SKM-1 (cell line): ENCODE results near the gene ZFP28.
A peak's percentile ranks its signal among the peaks of the same experiment; 100 is the strongest.

Experiments
- DNase-seq: peaks from one replicate; lab custom pipeline; 2025; ENCODE audit not compliant: unreplicated experiment; lab: John Stamatoyannopoulos, UW

Gene ZFP28

GRCh38 chr19:56538761-56539263 lies at the start of gene ZFP28:
Gene ZFP28, plus strand, starts transcription at chr19:56538948. Its CDS starts 71 bp downstream, at chr19:56539019.
- DNase-seq, result no peak

DNA sequence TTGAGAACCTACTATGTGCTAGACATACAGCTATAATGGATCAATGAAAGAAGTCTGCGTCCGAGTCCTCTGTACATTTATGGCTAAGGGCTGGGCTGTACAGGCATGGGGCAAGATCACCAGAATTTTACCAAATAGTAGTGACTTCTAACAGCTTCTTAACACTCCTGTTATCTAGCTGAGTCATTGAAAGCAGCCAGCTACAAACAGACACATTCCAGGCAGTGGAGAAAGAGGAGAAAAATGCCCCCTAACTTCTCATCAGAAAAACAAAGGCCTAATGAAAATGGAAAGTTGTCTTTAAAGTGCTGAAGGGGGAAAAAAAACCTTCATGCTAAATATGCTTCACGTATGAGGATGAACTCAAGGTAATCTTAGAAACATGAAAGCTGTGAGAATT lies 47.3 kb upstream of the ZFP28 start:
- no peak for DNase-seq

- no peak for DNase-seq
These were observed 34.2 kb upstream of the ZFP28 start for GRCh38 chr19:56504581-56504980.

GRCh38 chr19:56507446-56508289 lies 31.1 kb upstream of the ZFP28 start, which contains the start of gene ZNF471:
Gene ZNF471, plus strand, starts transcription at chr19:56507855. Its CDS starts 3,717 bp downstream, at chr19:56511572.
- DNase-seq, result peak; percentile 77

- no peak for DNase-seq
These were observed 30.4 kb upstream of the ZFP28 start for GRCh38 chr19:56508290-56508778.

GRCh38 chr19:56525214-56525860 lies 13.4 kb upstream of the ZFP28 start:
- no peak for DNase-seq

DNA sequence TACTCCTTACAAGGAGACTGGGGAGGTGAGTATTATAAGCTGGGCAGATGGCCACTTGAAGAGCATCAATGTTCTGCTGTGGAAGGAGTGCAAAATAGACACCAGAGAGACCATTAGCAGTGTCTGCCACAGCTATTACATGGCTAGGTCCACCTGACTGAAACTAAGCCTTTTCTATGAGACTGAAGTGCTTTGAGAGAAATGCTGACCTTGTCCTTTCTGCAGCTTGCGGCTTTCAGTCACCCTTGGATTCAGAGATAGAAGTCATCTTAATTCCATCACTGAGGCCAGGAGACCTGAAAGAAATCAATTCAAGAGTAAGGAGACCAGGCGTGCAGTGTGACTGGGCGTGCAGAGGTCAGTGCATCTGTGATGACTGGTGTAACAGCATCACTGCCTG lies 1.3 kb upstream of the ZFP28 start:
- no peak for DNase-seq

GRCh38 chr19:56538254-56538760 lies 441 bp upstream of the ZFP28 start:
- peak; percentile 33 for DNase-seq

DNA sequence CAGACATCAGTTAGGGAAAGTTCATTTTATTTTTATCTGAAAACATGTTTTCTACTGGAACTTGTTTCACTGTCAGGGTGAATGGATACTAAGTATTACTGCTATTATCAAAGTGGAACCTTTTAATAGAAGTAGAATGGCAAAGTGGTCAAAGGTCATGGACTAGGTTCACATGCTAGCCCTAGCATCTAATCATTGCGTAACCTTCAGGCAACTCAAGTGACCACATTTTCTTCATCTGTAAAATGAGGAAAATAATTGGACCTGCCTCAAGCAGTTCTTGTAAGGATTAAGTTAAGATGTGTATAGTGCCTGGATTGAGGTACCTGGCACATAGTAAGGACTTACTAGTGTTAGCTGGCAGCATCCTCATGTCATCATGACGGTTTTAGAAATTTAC lies 5.0 kb downstream of the ZFP28 start:
- DNase-seq, result no peak

GRCh38 chr19:56547535-56547934 lies 8.8 kb downstream of the ZFP28 start:
- no peak for DNase-seq

GRCh38 chr19:56554272-56554869 lies 15.6 kb downstream of the ZFP28 start:
- no peak for DNase-seq

DNA sequence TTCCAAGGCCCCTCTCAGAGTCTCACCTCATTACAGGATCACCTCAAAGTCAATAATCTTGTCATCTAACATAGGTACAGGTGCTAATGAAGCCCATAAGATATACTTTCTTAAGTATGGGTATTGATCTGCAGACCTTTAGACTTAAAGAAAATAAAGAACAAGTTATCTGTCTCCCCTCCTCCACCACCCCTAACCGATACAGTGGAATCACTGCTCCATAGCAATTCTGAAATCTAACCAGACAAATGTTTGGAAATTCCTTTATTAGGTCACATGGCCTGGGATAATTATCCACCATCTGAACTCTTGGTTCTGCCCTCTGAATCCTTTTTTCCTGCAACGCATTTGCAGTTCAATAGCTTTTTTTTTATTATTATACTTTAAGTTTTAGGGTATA lies 24.0 kb downstream of the ZFP28 start:
- DNase-seq, result no peak

DNA sequence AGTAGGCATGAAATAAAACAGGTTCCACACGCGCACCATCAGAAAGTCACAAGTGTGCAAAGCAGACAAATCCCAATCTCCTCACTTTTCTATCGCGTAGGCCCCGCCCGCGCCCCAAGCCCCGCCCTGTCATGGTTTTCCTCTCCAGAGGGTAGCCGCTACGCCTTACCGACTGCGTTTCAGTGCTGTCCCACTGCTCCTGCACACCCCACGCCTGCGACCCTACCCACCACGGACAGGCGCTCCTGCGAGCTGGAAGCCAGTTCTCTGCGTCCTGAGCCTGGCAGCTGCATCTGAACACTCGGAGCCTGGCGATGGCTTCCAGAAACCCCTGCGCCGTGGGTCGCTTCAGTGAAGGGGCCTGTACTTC lies 28.1 kb downstream of the ZFP28 start:
- no peak for DNase-seq

DNA sequence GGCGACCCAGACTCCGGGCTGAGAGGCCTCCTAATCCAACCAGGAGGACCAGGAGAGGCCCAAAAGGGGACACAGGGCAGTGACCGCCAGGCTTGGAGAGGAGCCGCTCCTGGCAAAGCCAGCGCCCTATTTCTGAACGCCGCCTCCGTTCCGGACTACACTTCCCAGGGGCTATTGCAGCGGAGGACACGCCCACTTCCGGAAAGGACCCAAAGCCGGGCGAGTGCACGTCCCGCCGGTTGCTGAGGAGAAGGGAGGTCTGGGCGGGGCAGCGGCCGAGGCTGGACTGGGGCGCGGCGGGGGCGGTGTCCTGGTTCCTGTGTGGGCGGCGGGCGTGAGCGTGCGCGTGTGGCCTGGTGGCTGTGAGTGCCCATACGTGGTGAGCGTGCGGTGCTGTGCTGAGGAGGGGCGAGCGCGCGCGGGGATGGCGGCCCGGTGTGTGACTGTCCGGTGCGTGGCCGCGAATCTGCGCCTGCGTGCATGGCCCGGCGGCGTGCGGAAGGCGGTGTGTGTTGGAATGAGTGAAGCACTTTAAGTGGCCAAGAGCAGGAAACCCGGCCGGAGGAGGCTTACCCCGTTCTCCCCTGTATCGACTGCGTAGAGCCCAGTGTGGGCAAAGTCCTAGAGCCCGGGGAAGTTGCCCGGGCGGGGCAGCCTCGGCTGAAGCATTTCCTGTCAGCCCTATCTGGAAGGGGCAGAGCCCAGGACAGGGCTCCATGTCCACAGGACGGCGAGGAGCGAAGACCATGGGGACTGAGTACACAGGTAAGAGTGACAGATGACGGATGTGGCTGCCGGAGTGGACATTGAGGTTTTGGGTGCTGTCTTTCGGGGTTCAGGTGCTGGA lies 28.7 kb downstream of the ZFP28 start, which contains the start of gene ZNF470:
TSS of gene ZNF470 (plus strand) at position 195 of the 847 bp plus-strand sequence. CDS start 2,844 bp downstream, outside the sequence.
- peak; percentile 37 for DNase-seq

GRCh38 chr19:56572589-56572988 lies 33.8 kb downstream of the ZFP28 start:
- no peak for DNase-seq

- DNase-seq, result no peak
These were observed 35.2 kb downstream of the ZFP28 start for GRCh38 chr19:56573914-56574313.

- no peak for DNase-seq
These were observed 39.2 kb downstream of the ZFP28 start for GRCh38 chr19:56577719-56578602.

DNA sequence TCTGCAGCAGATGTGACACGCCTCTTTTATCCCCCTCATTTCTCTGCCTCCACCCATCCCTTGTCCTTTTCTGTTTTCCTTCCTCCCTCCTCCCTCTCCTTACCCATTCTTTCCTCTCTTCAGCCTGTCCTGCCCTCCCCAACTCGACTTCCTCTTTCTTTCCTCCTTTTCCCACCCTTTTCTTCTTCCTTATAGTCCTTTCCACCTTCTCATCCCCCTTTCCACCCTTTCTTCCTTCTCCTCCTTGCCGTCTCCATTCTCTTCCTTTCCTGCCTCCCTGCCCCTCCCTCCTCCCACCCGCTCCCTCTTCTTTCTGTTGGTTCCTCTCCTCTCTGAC lies 55.7 kb downstream of the ZFP28 start:
- DNase-seq, result no peak

- peak; percentile 28 for DNase-seq
These were observed 56.2 kb downstream of the ZFP28 start, which contains the start of gene ZNF71 for GRCh38 chr19:56594783-56595547. Gene ZNF71, plus strand, starts transcription at chr19:56595302. Its CDS starts 6,257 bp downstream, at chr19:56601559.
